IPS-18a (cell line): Measurements from ENCODE around the gene NTRK3.

Experiments
- H3K27ac ChIP-seq: one replicate; pipeline ENCODE4 v1.5.1; 2013; ENCODE audit warnings: low read length
- H3K27me3 ChIP-seq: one replicate; pipeline ENCODE4 v1.6.1; 2013; ENCODE audit warnings: mild to moderate bottlenecking, low read length; ENCODE audit not compliant: control insufficient read depth, insufficient read depth
- H3K36me3 ChIP-seq: one replicate; pipeline ENCODE4 v1.6.1; 2013; ENCODE audit warnings: low read depth, low read length; ENCODE audit not compliant: control insufficient read depth
- H3K4me1 ChIP-seq: one replicate; pipeline ENCODE4 v1.6.1; 2013; ENCODE audit warnings: low read depth, low read length; ENCODE audit not compliant: control insufficient read depth
- H3K4me3 ChIP-seq: one replicate; pipeline ENCODE4 v1.5.1; 2013; ENCODE audit warnings: low read length
- H3K9ac ChIP-seq: one replicate; pipeline ENCODE4 v1.6.1; 2013; ENCODE audit warnings: mild to moderate bottlenecking, low read length, moderate library complexity
- H3K9me3 ChIP-seq: one replicate; pipeline ENCODE4 v1.6.1; 2013; ENCODE audit warnings: low read depth, low read length; ENCODE audit not compliant: control insufficient read depth

Gene NTRK3

GRCh38 chr15:88256279-88257230, at the start of gene NTRK3:
Gene NTRK3, minus strand, starts transcription at chr15:88256739. Its CDS starts 586 bp downstream, at chr15:88256153.
- Histone ChIP-seq H3K9me3 (no peaks in the 10 kb centered on the region), H3K9ac (peak within 1 kb of the TSS; percentile 53), H3K4me1 (no peaks in the 10 kb centered on the region), H3K36me3 (no peaks in the 10 kb centered on the region), H3K27me3 (peaks cover 43% of the 10 kb centered on the region), H3K27ac (no peak within 1 kb of the TSS), H3K4me3 (peak within 1 kb of the TSS; percentile 90)

- Histone ChIP-seq H3K9ac (no peak overlapping the region), H3K36me3 (no peaks in the 10 kb centered on the region), H3K9me3 (no peaks in the 10 kb centered on the region), H3K27me3 (no peaks in the 10 kb centered on the region), H3K4me1 (peaks cover 14% of the 10 kb centered on the region), H3K4me3 (no peak overlapping the region), H3K27ac (no peak overlapping the region)
Measured at GRCh38 chr15:88303395-88303794, 46.9 kb upstream of the NTRK3 start.

GRCh38 chr15:88302373-88302772, 45.8 kb upstream of the NTRK3 start:
- H3K9me3 ChIP-seq = no peaks in the 10 kb centered on the region
- H3K27ac ChIP-seq = no peak overlapping the region
- H3K9ac ChIP-seq = no peak overlapping the region
- no peaks in the 10 kb centered on the region for H3K36me3 ChIP-seq
- H3K27me3 ChIP-seq = no peaks in the 10 kb centered on the region
- H3K4me3 ChIP-seq = no peak overlapping the region
- peaks cover 14% of the 10 kb centered on the region for H3K4me1 ChIP-seq

- Histone ChIP-seq H3K9ac (no peak overlapping the region), H3K36me3 (no peaks in the 10 kb centered on the region), H3K27ac (no peak overlapping the region), H3K4me3 (no peak overlapping the region), H3K9me3 (no peaks in the 10 kb centered on the region), H3K4me1 (peaks cover 14% of the 10 kb centered on the region), H3K27me3 (no peaks in the 10 kb centered on the region)
Measured at GRCh38 chr15:88301311-88301710, 44.8 kb upstream of the NTRK3 start.

- Histone ChIP-seq H3K27me3 (no peaks in the 10 kb centered on the region), H3K36me3 (no peaks in the 10 kb centered on the region), H3K4me1 (peaks cover 14% of the 10 kb centered on the region), H3K27ac (no peak overlapping the region), H3K4me3 (no peak overlapping the region), H3K9me3 (no peaks in the 10 kb centered on the region), H3K9ac (no peak overlapping the region)
Measured at GRCh38 chr15:88300861-88301260, 44.3 kb upstream of the NTRK3 start.

- H3K4me1 ChIP-seq = peaks cover 14% of the 10 kb centered on the region
- H3K27me3 ChIP-seq = no peaks in the 10 kb centered on the region
- H3K27ac ChIP-seq = no peak overlapping the region
- no peak overlapping the region for H3K9ac ChIP-seq
- H3K9me3 ChIP-seq = no peaks in the 10 kb centered on the region
- H3K36me3 ChIP-seq = no peaks in the 10 kb centered on the region
- no peak overlapping the region for H3K4me3 ChIP-seq
Measured at GRCh38 chr15:88300089-88300488, 43.5 kb upstream of the NTRK3 start.

- Histone ChIP-seq H3K27ac (no peak overlapping the region), H3K4me1 (peaks cover 14% of the 10 kb centered on the region), H3K27me3 (no peaks in the 10 kb centered on the region), H3K36me3 (no peaks in the 10 kb centered on the region), H3K9ac (no peak overlapping the region), H3K4me3 (no peak overlapping the region), H3K9me3 (no peaks in the 10 kb centered on the region)
Measured at GRCh38 chr15:88299497-88299896, 43.0 kb upstream of the NTRK3 start.

- Histone ChIP-seq H3K9ac (no peak overlapping the region), H3K27ac (no peak overlapping the region), H3K36me3 (no peaks in the 10 kb centered on the region), H3K4me3 (no peak overlapping the region), H3K27me3 (no peaks in the 10 kb centered on the region), H3K4me1 (no peaks in the 10 kb centered on the region), H3K9me3 (no peaks in the 10 kb centered on the region)
Measured at GRCh38 chr15:88288661-88289060, 32.1 kb upstream of the NTRK3 start.

- no peaks in the 10 kb centered on the region for H3K9me3 ChIP-seq
- H3K36me3 ChIP-seq = no peaks in the 10 kb centered on the region
- no peak overlapping the region for H3K27ac ChIP-seq
- no peak overlapping the region for H3K9ac ChIP-seq
- no peaks in the 10 kb centered on the region for H3K27me3 ChIP-seq
- no peak overlapping the region for H3K4me3 ChIP-seq
- H3K4me1 ChIP-seq = no peaks in the 10 kb centered on the region
Measured at GRCh38 chr15:88288206-88288605, 31.7 kb upstream of the NTRK3 start.

- Histone ChIP-seq H3K4me1 (peaks cover 7% of the 10 kb centered on the region), H3K27me3 (no peaks in the 10 kb centered on the region), H3K36me3 (no peaks in the 10 kb centered on the region), H3K4me3 (no peak overlapping the region), H3K27ac (no peak overlapping the region), H3K9ac (no peak overlapping the region), H3K9me3 (no peaks in the 10 kb centered on the region)
Measured at GRCh38 chr15:88284318-88284998, 27.9 kb upstream of the NTRK3 start.

GRCh38 chr15:88282614-88283013, 26.1 kb upstream of the NTRK3 start:
- Histone ChIP-seq H3K9me3 (no peaks in the 10 kb centered on the region), H3K36me3 (no peaks in the 10 kb centered on the region), H3K27ac (no peak overlapping the region), H3K27me3 (no peaks in the 10 kb centered on the region), H3K4me3 (no peak overlapping the region), H3K9ac (no peak overlapping the region), H3K4me1 (peaks cover 7% of the 10 kb centered on the region)
